ENCODE data around the gene MTA1.

MTA1 gene

GRCh38 chr14:105442125-105442524, 22.5 kb downstream of the MTA1 start:
- DNase-seq (ENCODE audit: insufficient read length) (no peak), FAIRE-seq (no peak)
- TF ChIP-seq TAF1 (IDR thresholded peaks at IDR 0.05; ENCODE audit: borderline replicate concordance, low read depth, low read length) (no peak), POLR2AphosphoS5 (IDR thresholded peaks at IDR 0.05; ENCODE audit: low read depth, low read length) (no peak), POLR2A (IDR thresholded peaks at IDR 0.05; ENCODE audit: low read depth, low read length) (no peak)

- FAIRE-seq (no peak), DNase-seq (ENCODE audit: insufficient read length) (no peak)
- TF ChIP-seq POLR2A (IDR thresholded peaks at IDR 0.05; ENCODE audit: low read depth, low read length), result no peak
- no peak for TF ChIP-seq TAF1 (IDR thresholded peaks at IDR 0.05; ENCODE audit: borderline replicate concordance, low read depth, low read length)
- no peak for TF ChIP-seq POLR2AphosphoS5 (IDR thresholded peaks at IDR 0.05; ENCODE audit: low read depth, low read length)
Observed at GRCh38 chr14:105442834-105443233, 23.2 kb downstream of the MTA1 start.

GRCh38 chr14:105444859-105445258, 25.2 kb downstream of the MTA1 start:
- DNase-seq (ENCODE audit: insufficient read length) (no peak), FAIRE-seq (no peak)
- no peak for TF ChIP-seq POLR2A (IDR thresholded peaks at IDR 0.05; ENCODE audit: low read depth, low read length)
- no peak for TF ChIP-seq TAF1 (IDR thresholded peaks at IDR 0.05; ENCODE audit: borderline replicate concordance, low read depth, low read length)
- TF ChIP-seq POLR2AphosphoS5 (IDR thresholded peaks at IDR 0.05; ENCODE audit: low read depth, low read length), result no peak

DNA sequence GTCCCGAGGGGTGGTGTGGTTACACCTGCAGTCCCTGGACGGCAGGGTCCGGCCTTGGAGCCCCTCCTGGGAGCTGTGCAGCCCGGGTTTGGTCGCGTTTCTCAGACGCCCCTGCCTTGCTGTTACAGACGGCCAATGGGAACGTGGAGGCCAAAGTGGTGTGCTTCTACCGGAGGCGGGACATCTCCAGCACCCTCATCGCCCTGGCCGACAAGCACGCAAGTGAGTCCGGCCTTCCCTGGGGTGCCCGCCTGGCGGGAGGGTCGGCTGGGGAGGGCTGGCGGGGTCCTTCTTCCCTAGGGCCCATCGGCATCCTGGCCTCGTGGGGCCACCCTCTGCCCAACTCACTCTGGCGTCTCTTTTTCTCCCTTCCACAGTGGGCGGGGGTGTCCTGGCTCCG, 25.7 kb downstream of the MTA1 start:
- no peak for FAIRE-seq
- TF ChIP-seq POLR2A (IDR thresholded peaks at IDR 0.05; ENCODE audit: low read depth, low read length), result no peak
- TF ChIP-seq TAF1 (IDR thresholded peaks at IDR 0.05; ENCODE audit: borderline replicate concordance, low read depth, low read length), result no peak
- TF ChIP-seq POLR2AphosphoS5 (IDR thresholded peaks at IDR 0.05; ENCODE audit: low read depth, low read length), result no peak
- no peak for DNase-seq (ENCODE audit: insufficient read length)

- no peak for FAIRE-seq
- TF ChIP-seq POLR2A (IDR thresholded peaks at IDR 0.05; ENCODE audit: low read depth, low read length) (no peak), POLR2AphosphoS5 (IDR thresholded peaks at IDR 0.05; ENCODE audit: low read depth, low read length) (no peak), TAF1 (IDR thresholded peaks at IDR 0.05; ENCODE audit: borderline replicate concordance, low read depth, low read length) (no peak)
- DNase-seq (ENCODE audit: insufficient read length), result no peak
Observed at GRCh38 chr14:105445901-105446845, 26.5 kb downstream of the MTA1 start.

DNA sequence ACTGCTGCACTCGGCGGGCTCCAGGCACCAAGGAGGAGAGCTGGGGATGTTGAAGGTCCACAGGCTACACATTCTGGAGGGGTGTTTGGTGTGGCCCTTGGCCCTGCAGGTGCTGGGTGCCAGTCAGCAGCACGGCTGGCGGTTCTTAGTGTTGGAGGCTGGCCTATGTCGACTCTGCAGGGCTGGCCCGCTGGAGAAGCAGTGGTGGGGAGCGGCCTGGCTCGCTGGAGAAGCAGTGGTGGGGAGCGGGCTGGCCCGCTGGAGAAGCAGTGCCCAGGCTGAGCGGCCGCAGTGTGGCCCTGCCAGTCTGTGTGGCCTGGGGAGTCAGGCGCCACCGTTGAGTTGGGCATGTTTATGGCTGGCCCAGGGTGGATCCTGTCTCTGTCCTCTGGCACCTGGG, 27.3 kb downstream of the MTA1 start:
- TF ChIP-seq POLR2AphosphoS5 (IDR thresholded peaks at IDR 0.05; ENCODE audit: low read depth, low read length) (no peak), POLR2A (IDR thresholded peaks at IDR 0.05; ENCODE audit: low read depth, low read length) (no peak), TAF1 (IDR thresholded peaks at IDR 0.05; ENCODE audit: borderline replicate concordance, low read depth, low read length) (no peak)
- FAIRE-seq (no peak), DNase-seq (ENCODE audit: insufficient read length) (no peak)

- FAIRE-seq (no peak), DNase-seq (ENCODE audit: insufficient read length) (no peak)
- TF ChIP-seq POLR2AphosphoS5 (IDR thresholded peaks at IDR 0.05; ENCODE audit: low read depth, low read length) (no peak), TAF1 (IDR thresholded peaks at IDR 0.05; ENCODE audit: borderline replicate concordance, low read depth, low read length) (no peak), POLR2A (IDR thresholded peaks at IDR 0.05; ENCODE audit: low read depth, low read length) (no peak)
Observed at GRCh38 chr14:105447651-105448640, 28.3 kb downstream of the MTA1 start.

- DNase-seq (ENCODE audit: insufficient read length), result peak; percentile 91
- FAIRE-seq, result no peak
- TF ChIP-seq POLR2A (IDR thresholded peaks at IDR 0.05; ENCODE audit: low read depth, low read length) (no peak), TAF1 (IDR thresholded peaks at IDR 0.05; ENCODE audit: borderline replicate concordance, low read depth, low read length) (no peak), POLR2AphosphoS5 (IDR thresholded peaks at IDR 0.05; ENCODE audit: low read depth, low read length) (no peak)
Observed at GRCh38 chr14:105448706-105449111, 29.1 kb downstream of the MTA1 start.

DNA sequence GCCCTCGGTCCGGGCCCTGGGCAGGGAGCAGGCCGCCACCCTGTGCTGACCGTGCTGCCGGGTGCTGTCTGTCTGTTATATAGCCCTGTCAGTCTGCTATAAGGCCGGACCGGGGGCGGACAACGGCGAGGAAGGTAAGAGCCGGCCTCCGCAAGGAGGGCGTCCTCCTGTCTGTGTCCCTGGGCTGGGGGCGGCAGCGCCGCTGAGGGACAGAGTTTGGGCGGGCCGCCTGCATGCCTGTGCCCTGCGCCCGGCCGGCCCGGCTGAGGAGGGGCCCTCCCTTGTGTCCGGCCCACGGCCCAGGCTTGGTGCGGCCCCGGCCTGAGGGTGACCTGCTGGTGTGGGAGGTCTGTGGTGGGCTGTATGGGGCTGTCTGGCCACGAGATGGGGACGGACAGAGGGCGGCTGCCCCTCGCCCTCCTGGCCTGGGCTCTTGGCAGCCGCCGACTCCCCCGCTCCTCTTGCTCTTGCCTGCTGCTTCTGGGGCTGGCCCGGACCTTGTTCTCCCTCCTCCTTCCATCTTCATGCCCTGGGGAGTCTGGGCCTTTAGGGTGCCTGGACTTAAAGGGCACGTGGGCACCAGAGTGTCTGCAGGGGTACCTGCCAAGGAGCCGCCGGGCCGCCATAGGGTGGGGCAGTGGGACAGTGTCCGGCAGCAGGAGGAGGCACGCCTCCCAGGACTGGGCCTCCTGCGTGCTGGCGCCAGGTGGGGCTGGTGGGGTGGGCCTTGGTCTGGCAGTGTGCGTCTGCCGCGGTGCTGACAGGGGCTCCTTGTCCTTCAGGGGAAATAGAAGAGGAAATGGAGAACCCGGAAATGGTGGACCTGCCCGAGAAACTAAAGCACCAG, 29.9 kb downstream of the MTA1 start:
- FAIRE-seq, result no peak
- no peak for DNase-seq (ENCODE audit: insufficient read length)
- TF ChIP-seq POLR2AphosphoS5 (IDR thresholded peaks at IDR 0.05; ENCODE audit: low read depth, low read length) (no peak), TAF1 (IDR thresholded peaks at IDR 0.05; ENCODE audit: borderline replicate concordance, low read depth, low read length) (no peak), POLR2A (IDR thresholded peaks at IDR 0.05; ENCODE audit: low read depth, low read length) (no peak)

DNA sequence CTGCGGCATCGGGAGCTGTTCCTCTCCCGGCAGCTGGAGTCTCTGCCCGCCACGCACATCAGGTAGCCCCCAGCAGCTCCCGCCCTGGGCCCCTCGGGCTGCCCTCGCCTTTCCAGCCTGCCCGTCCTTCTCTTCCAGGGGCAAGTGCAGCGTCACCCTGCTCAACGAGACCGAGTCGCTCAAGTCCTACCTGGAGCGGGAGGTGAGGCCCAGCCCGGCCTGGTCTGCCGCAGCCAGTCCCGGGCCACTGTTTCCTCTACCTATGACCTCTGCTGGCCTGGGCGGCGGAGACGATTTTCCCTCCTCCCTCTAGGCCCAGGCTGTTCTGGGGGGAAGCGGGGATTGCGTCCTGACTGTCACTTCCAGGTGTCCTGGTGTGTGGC, 30.5 kb downstream of the MTA1 start:
- FAIRE-seq, result no peak
- DNase-seq (ENCODE audit: insufficient read length), result no peak
- TF ChIP-seq TAF1 (IDR thresholded peaks at IDR 0.05; ENCODE audit: borderline replicate concordance, low read depth, low read length), result no peak
- TF ChIP-seq POLR2A (IDR thresholded peaks at IDR 0.05; ENCODE audit: low read depth, low read length), result no peak
- TF ChIP-seq POLR2AphosphoS5 (IDR thresholded peaks at IDR 0.05; ENCODE audit: low read depth, low read length), result no peak
